ENCODE measurements around the gene IL12RB2.
"Not testable (repeated sequence)": the region's sequence is repeated elsewhere in the genome, so short reads cannot be mapped to it uniquely, and the experiment has no call there.

IL12RB2 gene

GRCh38 chr1:67400029-67400786, 92.5 kb downstream of the IL12RB2 start:
- not testable (repeated sequence) for FAIRE-seq

- no peak for FAIRE-seq
These were observed 93.8 kb downstream of the IL12RB2 start for GRCh38 chr1:67401443-67401842.

- no peak for FAIRE-seq
These were observed 96.5 kb downstream of the IL12RB2 start for GRCh38 chr1:67404212-67404620.

DNA sequence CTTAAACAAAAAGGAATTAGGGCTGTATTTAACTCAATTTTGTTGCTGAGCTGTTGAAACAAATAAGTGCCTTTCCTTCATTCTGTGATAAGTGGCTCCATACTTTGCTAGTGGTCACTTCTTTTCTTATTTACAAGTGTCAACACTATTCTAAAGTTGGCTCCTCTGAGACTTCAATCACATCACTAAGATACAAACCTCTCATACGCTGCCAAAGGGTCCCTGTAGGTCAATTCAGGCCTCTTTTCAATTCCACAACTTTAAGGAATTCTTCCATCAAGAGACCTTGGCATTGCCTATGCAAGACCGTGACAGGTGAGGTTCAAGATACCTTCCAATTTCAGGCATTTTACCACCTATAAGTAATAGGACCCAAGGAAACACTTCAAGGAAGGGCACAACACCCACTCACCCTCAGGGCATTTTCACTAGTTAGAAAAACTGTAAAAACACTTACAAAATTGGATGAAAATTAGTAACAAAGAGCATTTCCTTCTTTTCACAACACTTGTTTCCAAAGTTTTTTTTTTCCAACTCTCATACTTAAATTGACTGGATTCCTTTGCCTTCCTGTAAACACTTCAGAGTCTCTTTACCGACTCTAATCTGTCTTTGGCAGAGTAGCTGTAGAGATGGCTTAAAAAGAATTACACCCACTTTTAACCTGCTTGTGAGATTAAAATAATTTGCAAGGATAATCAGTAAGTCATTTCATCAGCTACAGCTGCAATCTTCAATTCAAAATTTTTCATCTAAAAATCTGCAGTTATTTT, 98.0 kb downstream of the IL12RB2 start:
- FAIRE-seq = no peak

DNA sequence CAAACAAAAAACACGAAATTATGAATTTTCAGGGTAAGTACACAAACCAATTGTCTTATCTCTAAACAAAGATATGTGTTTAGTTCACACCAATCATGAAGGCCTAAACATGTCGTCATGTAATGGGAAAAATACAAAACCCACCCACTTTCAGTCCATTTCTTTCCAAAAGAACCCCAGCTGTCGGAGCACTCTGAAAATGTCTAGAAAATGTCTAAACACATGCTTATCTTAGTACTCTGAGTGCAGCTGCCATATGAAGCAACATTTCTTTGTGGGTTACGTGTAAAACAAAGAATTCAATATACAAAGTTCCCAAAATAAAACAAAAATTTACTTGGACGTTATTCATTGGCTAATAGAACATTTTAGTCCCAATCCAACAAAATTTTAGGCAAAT, 99.8 kb downstream of the IL12RB2 start:
- no peak for FAIRE-seq

GRCh38 chr1:67408148-67408547, 100.5 kb downstream of the IL12RB2 start:
- FAIRE-seq = no peak

- FAIRE-seq = not testable (repeated sequence)
These were observed 105.4 kb downstream of the IL12RB2 start for GRCh38 chr1:67413101-67413500.

GRCh38 chr1:67414574-67414973, 106.9 kb downstream of the IL12RB2 start:
- FAIRE-seq = no peak

DNA sequence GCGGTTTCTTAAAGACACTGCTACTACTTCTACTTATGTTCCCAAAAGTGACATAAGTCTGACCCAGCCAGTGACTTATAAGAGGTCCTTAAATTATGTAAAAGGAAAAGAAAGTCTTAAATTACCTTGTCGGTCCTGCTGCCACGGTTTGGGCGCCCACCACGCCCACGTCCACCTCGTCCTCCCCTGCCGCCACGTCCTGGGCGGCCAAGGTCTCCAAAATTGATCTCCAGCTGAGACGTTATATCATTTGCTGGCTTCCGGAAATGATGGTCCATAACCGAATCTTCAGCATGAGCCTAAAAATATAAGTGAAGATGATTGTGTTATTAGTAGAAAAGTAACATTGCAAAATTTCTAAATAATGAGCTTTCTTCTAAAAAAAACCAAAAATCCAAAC, 107.4 kb downstream of the IL12RB2 start:
- FAIRE-seq = no peak

DNA sequence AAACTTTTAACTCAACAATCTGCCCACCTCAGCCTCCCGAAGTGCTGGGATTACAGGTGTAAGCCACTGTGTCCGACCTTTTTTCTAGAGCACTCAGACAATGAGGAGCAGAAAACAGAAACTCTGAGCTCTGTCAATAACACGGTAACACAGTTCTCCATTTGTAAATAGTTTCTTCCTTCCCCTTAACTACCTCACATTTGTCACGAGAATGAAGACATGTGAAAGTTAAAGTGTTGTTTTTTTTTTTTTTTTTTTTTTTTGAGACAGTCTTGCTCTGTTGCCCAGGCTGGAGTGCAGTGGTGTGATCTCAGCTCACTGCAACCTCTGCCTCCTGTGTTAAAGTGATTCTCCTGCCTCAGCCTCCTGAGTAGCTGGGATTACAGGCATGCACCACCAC, 110.1 kb downstream of the IL12RB2 start:
- not testable (repeated sequence) for FAIRE-seq

DNA sequence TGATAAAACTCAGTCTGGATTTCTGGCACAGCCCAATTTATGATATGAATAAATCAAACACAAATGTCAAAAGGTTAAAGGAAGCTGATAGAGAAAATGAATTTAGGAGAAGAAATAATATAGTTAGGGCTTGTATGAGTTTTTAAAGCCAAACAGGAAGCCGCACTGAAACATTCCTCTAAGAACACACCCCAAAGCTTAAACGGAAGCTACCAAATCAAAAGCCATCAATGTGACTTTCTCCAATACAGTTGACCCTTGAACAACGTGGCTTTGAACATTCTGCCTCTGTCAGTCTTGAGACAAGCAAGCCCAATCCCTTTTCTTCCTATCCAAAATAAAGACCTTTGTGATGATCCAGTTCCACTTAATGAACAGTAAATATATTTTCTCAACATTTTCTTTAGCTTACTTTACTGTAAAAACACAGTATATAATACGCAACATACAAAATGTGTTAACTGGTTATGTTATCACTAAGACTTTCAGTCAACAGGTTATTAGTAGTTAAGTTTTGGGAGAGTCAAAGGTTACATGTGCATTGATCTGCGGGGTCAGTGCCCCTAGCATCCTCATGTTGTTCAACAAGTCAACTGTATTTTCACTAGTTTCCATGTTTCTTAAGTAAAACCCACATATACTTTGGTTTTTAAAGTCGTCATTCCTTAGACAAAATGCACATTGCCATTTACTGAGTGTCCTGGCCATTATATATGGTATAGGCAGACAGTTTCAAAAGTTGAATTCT, 111.3 kb downstream of the IL12RB2 start:
- FAIRE-seq = no peak

GRCh38 chr1:67420835-67421492, 113.3 kb downstream of the IL12RB2 start:
- FAIRE-seq = no peak

DNA sequence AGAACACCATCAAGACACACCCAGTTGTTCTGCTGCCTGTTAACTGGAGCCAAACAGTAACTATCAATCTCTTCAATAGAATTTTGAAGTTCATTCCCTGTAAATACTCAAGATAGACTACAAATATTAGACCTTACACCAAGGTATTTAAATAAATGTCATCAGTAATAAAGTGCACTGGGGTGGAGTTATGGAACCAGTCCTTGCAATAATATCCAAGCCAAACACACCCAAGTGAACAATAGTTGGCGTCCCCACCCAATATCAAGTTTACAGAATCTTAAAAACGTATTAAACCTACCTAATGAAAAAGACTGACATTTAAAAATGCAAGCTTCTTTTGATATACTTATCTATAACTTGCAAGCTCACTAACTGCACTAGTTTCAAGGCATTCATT, 119.8 kb downstream of the IL12RB2 start:
- no peak for FAIRE-seq

- no peak for FAIRE-seq
These were observed 120.3 kb downstream of the IL12RB2 start for GRCh38 chr1:67427947-67428346.

DNA sequence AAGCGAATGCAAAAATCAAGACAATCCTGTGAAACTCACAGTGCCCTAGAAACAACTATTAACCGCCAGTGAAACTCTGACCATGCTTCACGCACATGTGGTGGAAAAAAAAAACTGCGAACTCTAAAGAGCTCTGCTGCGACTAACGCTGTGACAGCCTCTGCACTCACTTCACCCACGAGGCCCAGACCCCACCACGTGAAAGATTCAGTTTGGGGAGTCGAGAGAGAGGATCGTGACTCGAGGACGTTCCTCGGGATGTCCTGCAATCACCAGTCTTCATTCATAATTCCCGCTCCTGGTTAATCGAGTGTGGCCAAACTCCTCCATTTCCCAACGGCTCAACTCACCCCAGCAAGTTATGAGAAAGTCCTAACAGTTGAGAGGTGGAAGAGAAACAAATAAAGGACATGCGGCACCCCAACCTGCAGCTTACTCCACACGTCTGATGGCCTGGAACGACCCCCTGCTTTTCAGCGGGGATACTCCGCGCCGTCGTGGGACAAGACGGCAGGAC, 121.4 kb downstream of the IL12RB2 start:
- FAIRE-seq = no peak

GRCh38 chr1:67429528-67430357, 122.1 kb downstream of the IL12RB2 start:
- no peak for FAIRE-seq

GRCh38 chr1:67430358-67431155, 122.9 kb downstream of the IL12RB2 start, which contains the start of gene SERBP1:
Gene SERBP1 (minus strand): TSS chr1:67430402. CDS start chr1:67430300, 102 bp downstream.
- peak; percentile 88 for FAIRE-seq

DNA sequence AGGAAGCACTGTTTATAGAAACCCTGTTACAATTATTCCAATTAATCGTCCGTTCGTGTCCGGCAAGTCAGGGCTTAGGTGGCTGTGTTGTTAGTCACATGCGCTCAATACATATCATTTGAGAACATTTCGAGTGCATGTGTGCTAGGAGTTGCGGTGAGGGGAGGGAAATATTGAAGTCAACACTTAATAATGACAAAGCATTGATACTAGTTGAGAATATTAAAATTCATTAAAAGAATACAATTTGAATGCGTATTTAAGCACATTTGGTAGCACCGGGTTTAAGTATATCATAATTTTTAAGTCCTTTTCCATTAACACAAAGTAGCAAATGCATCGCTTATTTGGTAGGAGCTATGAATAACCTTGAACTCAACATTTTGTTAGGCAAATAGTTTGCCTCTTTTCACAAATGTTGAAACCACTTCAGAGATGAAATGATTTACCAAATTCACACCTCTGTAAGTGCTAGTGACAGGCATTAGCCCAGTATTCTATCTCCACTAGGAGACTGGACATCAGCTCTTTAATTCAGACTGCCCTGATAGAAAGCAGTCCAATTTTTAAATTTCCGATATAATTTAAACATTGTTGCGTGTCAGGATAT, 123.6 kb downstream of the IL12RB2 start:
- no peak for FAIRE-seq

- no peak for FAIRE-seq
These were observed 124.4 kb downstream of the IL12RB2 start for GRCh38 chr1:67431869-67432578.

GRCh38 chr1:67432745-67433144, 125.1 kb downstream of the IL12RB2 start:
- no peak for FAIRE-seq

All from TTC549 (cell line).